H1 (cell line): ENCODE results near the gene HMX1. TPM values are rescaled to one million over a fixed set of nuclear protein-coding genes. Genes with fewer than 3 reads are reported as not detected.

Experiments
- CTCF ChIA-PET: fragments of 300-600 bp; sonication (Branson Sonifier 250); formaldehyde crosslinking; loops from one replicate; lab custom pipeline; 2021; ENCODE audit not compliant: partially characterized antibody; lab: Charles Lee
- POLR2A ChIA-PET: fragments of 300-600 bp; sonication (Branson Sonifier 250); formaldehyde crosslinking; loops from one replicate; lab custom pipeline; 2021; ENCODE audit warnings: inconsistent platforms; ENCODE audit not compliant: partially characterized antibody; lab: Charles Lee
- DNase-seq, 2 experiments: peaks; one replicate each; pipeline versions ENCODE4 v3.0.0 to v3.0.0-alpha.2; 2010 to 2022; ENCODE audit warnings: low spot score in 2 of 2, low read depth in 1 of 2, mixed read lengths in 1 of 2
- FAIRE-seq: peaks from 2 replicates; lab custom pipeline; 2011; peaks lifted over from hg19 to GRCh38; lab: Jason Lieb, UNC
- H2AFZ ChIP-seq: 2 replicates; pipeline ENCODE4 v1.8.1; 2012; ENCODE audit warnings: low read length, inconsistent platforms
- H2AK5ac ChIP-seq: 2 replicates; pipeline ENCODE4 v1.6.1; 2013; ENCODE audit warnings: low read depth, low read length
- H2BK120ac ChIP-seq: replicated peaks from 2 replicates; pipeline ENCODE3; 2013; ENCODE audit warnings: low read depth, low read length, inconsistent platforms
- H2BK12ac ChIP-seq: 2 replicates; pipeline ENCODE4 v1.6.1; 2013; ENCODE audit warnings: low read depth, low read length
- H2BK15ac ChIP-seq: 2 replicates; pipeline ENCODE4 v1.6.1; 2013; ENCODE audit warnings: low read length
- H2BK20ac ChIP-seq: 2 replicates; pipeline ENCODE4 v1.6.1; 2013; ENCODE audit warnings: low read length
- H2BK5ac ChIP-seq: 2 replicates; pipeline ENCODE4 v1.6.1; 2013; ENCODE audit warnings: low read depth, low read length
- H3K14ac ChIP-seq: 2 replicates; pipeline ENCODE4 v1.6.1; 2013; ENCODE audit warnings: inconsistent platforms; ENCODE audit not compliant: insufficient read length
- H3K18ac ChIP-seq: 2 replicates; pipeline ENCODE4 v1.6.1; 2013; ENCODE audit warnings: low read length; ENCODE audit errors: extremely low read depth
- H3K23ac ChIP-seq: 2 replicates; pipeline ENCODE4 v1.6.1; 2013; ENCODE audit warnings: inconsistent platforms; ENCODE audit not compliant: insufficient read length
- H3K23me2 ChIP-seq: 2 replicates; pipeline ENCODE4 v1.6.1; 2013; ENCODE audit warnings: low read depth, low read length
- H3K27ac ChIP-seq: 2 replicates; pipeline ENCODE4 v1.6.1; 2011; ENCODE audit warnings: low read depth, low read length, inconsistent platforms
- H3K27me3 ChIP-seq, 4 experiments: replicated peaks in 1 of 4; 1 replicate in 1 of 4; 2 replicates in 3 of 4; pipeline versions ENCODE4 v1.6.1 to v1.8.1; 2011 to 2013; ENCODE audit warnings: low read length in 3 of 4, mild to moderate bottlenecking in 3 of 4, inconsistent platforms in 2 of 4, mixed read lengths in 2 of 4, moderate library complexity in 1 of 4; ENCODE audit not compliant: control insufficient read depth in 3 of 4, insufficient read depth in 3 of 4; ENCODE audit errors: extremely low read depth in 1 of 4
- H3K36me3 ChIP-seq, 4 experiments: 2 replicates each; pipeline versions ENCODE4 v1.6.1 to v1.8.1; 2011 to 2013; ENCODE audit warnings: mild to moderate bottlenecking in 4 of 4, low read length in 3 of 4, moderate library complexity in 2 of 4, control low read depth in 1 of 4, inconsistent platforms in 1 of 4; ENCODE audit not compliant: insufficient read depth in 4 of 4, control insufficient read depth in 2 of 4
- H3K4ac ChIP-seq: replicated peaks from 2 replicates; pipeline ENCODE3; 2013; ENCODE audit warnings: low read length, low read depth, mixed read lengths, inconsistent platforms; ENCODE audit not compliant: insufficient read length
- H3K4me1 ChIP-seq, 4 experiments: replicated peaks in 1 of 4; 1 replicate in 1 of 4; 2 replicates in 3 of 4; pipeline versions ENCODE4 v1.6.1 to v1.8.1; 2011 to 2013; ENCODE audit warnings: low read length in 3 of 4, inconsistent platforms in 2 of 4, mixed read lengths in 1 of 4; ENCODE audit not compliant: insufficient read depth in 4 of 4, control insufficient read depth in 3 of 4
- H3K4me2 ChIP-seq, 2 experiments: 2 replicates each; pipeline versions ENCODE4 v1.6.1 to v1.8.1; 2011 to 2013; ENCODE audit warnings: low read depth in 2 of 2, low read length in 2 of 2, control low read depth in 1 of 2, inconsistent platforms in 1 of 2, mild to moderate bottlenecking in 1 of 2; ENCODE audit not compliant: insufficient read depth in 1 of 2
- H3K4me3 ChIP-seq, 4 experiments: fragments of 200-600, 300-600 bp in 1 of 4; sonication (generic), shearing (Covaris generic), sonication (Bioruptor Twin) in 1 of 4; 2 replicates each; pipeline versions ENCODE4 v1.5.1 to v1.8.1; 2011 to 2016; ENCODE audit warnings: low read length in 4 of 4, low read depth in 3 of 4, control low read depth in 2 of 4, inconsistent platforms in 2 of 4, mild to moderate bottlenecking in 2 of 4, mixed read lengths in 1 of 4, moderate library complexity in 1 of 4; ENCODE audit not compliant: insufficient read depth in 2 of 4; ENCODE audit errors: extremely low read depth in 1 of 4
- H3K56ac ChIP-seq: replicated peaks from 2 replicates; pipeline ENCODE3; 2013; ENCODE audit warnings: low read depth, mild to moderate bottlenecking, mixed read lengths, low read length, inconsistent platforms; ENCODE audit not compliant: insufficient read length
- H3K79me1 ChIP-seq: 2 replicates; pipeline ENCODE4 v1.6.1; 2013; ENCODE audit warnings: low read depth, low read length, control low read depth
- H3K79me2 ChIP-seq, 2 experiments: 2 replicates each; pipeline versions ENCODE4 v1.6.1 to v1.8.1; 2012 to 2013; ENCODE audit warnings: low read length in 2 of 2, mild to moderate bottlenecking in 2 of 2, inconsistent platforms in 1 of 2; ENCODE audit not compliant: insufficient read depth in 2 of 2, control insufficient read depth in 1 of 2
- H3K9ac ChIP-seq, 4 experiments: replicated peaks in 1 of 4; 1 replicate in 1 of 4; 2 replicates in 3 of 4; pipeline versions ENCODE4 v1.6.1 to v1.8.1; 2011 to 2013; ENCODE audit warnings: low read depth in 3 of 4, low read length in 3 of 4, control low read depth in 2 of 4, mild to moderate bottlenecking in 2 of 4, moderate library complexity in 2 of 4, inconsistent platforms in 1 of 4; ENCODE audit errors: extremely low read depth in 1 of 4
- H3K9me3 ChIP-seq, 2 experiments: 2 replicates each; pipeline versions ENCODE4 v1.6.1 to v1.8.1; 2012 to 2013; ENCODE audit warnings: mild to moderate bottlenecking in 2 of 2, moderate library complexity in 2 of 2, control low read depth in 1 of 2, inconsistent platforms in 1 of 2, low read depth in 1 of 2, low read length in 1 of 2, mixed read lengths in 1 of 2; ENCODE audit not compliant: insufficient read depth in 2 of 2
- H4K20me1 ChIP-seq, 2 experiments: replicated peaks in 1 of 2; 2 replicates each; pipeline versions ENCODE3 to v1.8.1; 2011 to 2013; ENCODE audit warnings: inconsistent platforms in 2 of 2, low read length in 2 of 2, mild to moderate bottlenecking in 1 of 2; ENCODE audit not compliant: insufficient read depth in 2 of 2, control insufficient read depth in 1 of 2
- H4K5ac ChIP-seq: 2 replicates; pipeline ENCODE4 v1.6.1; 2013; ENCODE audit warnings: low read length, low read depth, mixed read lengths, inconsistent platforms; ENCODE audit not compliant: insufficient read length
- H4K8ac ChIP-seq: 2 replicates; pipeline ENCODE4 v1.8.0; 2013; ENCODE audit warnings: mild to moderate bottlenecking, moderate library complexity, low read length, inconsistent platforms; ENCODE audit not compliant: insufficient read depth; ENCODE audit errors: extremely low read depth
- H4K91ac ChIP-seq: replicated peaks from 2 replicates; pipeline ENCODE3; 2013; ENCODE audit warnings: low read length, mixed read lengths, inconsistent platforms; ENCODE audit not compliant: insufficient read length
- BACH1 ChIP-seq: IDR thresholded peaks from 2 replicates; pipeline ENCODE4 v1.6.1; 2012; ENCODE audit warnings: low read length, improper control_type of control experiment
- FOSL1 ChIP-seq: IDR thresholded peaks from 2 replicates; pipeline ENCODE4 v1.6.1; 2011; ENCODE audit warnings: mild to moderate bottlenecking, low read depth, low read length, moderate library complexity; ENCODE audit not compliant: insufficient read depth
- GABPA ChIP-seq: IDR thresholded peaks from 2 replicates; pipeline ENCODE4 v1.6.1; 2011; ENCODE audit warnings: mild to moderate bottlenecking, low read length, moderate library complexity, borderline replicate concordance; ENCODE audit not compliant: insufficient read depth
- GTF2F1 ChIP-seq: IDR thresholded peaks from 2 replicates; pipeline ENCODE4 v1.6.1; 2012; ENCODE audit warnings: low read depth, low read length, improper control_type of control experiment, borderline replicate concordance
- JUND ChIP-seq: IDR thresholded peaks from 2 replicates; pipeline ENCODE4 v1.6.1; 2011; ENCODE audit warnings: mild to moderate bottlenecking, improper control_type of control experiment, low read length
- MAX ChIP-seq: IDR thresholded peaks from 2 replicates; pipeline ENCODE4 v1.6.1; 2012; ENCODE audit warnings: inconsistent platforms
- POU5F1 ChIP-seq: IDR thresholded peaks from 2 replicates; pipeline ENCODE4 v1.6.1; 2011; ENCODE audit warnings: low read depth, mild to moderate bottlenecking, low read length, moderate library complexity
- RBBP5 ChIP-seq: IDR thresholded peaks from 2 replicates; pipeline ENCODE4 v1.7.1; 2012; ENCODE audit warnings: low read depth, mild to moderate bottlenecking, inconsistent platforms, low read length, moderate library complexity, borderline replicate concordance
- RFX5 ChIP-seq: IDR thresholded peaks from 2 replicates; pipeline ENCODE4 v1.6.1; 2011; ENCODE audit warnings: low read depth, low read length, improper control_type of control experiment, borderline replicate concordance
- SAP30 ChIP-seq: fragments of 300-600 bp; sonication (generic); IDR thresholded peaks from 2 replicates; pipeline ENCODE4 v1.7.1; 2012; ENCODE audit warnings: low read length, moderate library complexity, mild to moderate bottlenecking, inconsistent platforms; ENCODE audit not compliant: insufficient read depth, insufficient replicate concordance
- SIRT6 ChIP-seq: IDR thresholded peaks from one replicate; pipeline ENCODE4 v1.7.1; 2012; ENCODE audit warnings: low read length, inconsistent platforms
- SRF ChIP-seq: IDR thresholded peaks from 2 replicates; pipeline ENCODE4 v1.6.1; 2011; ENCODE audit warnings: mild to moderate bottlenecking, low read depth, low read length, moderate library complexity
- WGBS, 2 experiments: shearing (Covaris generic) in 1 of 2; methylation state at CpG; one replicate each; pipeline versions ENCODE4 v1.1.6 to v1.1.7; 2013 to 2015; ENCODE audit warnings: low lambda C conversion rate in 2 of 2, mixed read lengths in 2 of 2, inconsistent platforms in 1 of 2, low coverage in 1 of 2, missing lambda C conversion rate in 1 of 2; ENCODE audit not compliant: insufficient replicate concordance in 2 of 2, insufficient coverage in 1 of 2, insufficient read length in 1 of 2; ENCODE audit errors: extremely low coverage in 1 of 2, missing lambda C conversion rate in 1 of 2; 5-methylcytosine and 5-hydroxymethylcytosine counted together
- polyA plus RNA-seq, 7 experiments: library from polyadenylated mRNA; depleted of rRNA in 3 of 7; stranded (reverse) in 5 of 7; unstranded in 2 of 7; fragments of >200 nt in 5 of 7; fragments of 200-250 nt in 2 of 7; gene quantifications; 1 replicate in 5 of 7; 2 replicates in 1 of 7; 4 replicates in 1 of 7; pipeline versions ENCODE4 v1.2.1 to v1.2.3, GENCODE V29; 2011 to 2013; ENCODE audit warnings: missing spikeins in 2 of 7, mixed read lengths in 2 of 7
- total RNA-seq: library from RNA; stranded (reverse); fragmentation: NEBNext Ultra II Directional; extraction: Animal tissue kit (Norgen Biotek cat#: 25700); gene quantifications from 2 replicates; pipeline ENCODE4 v1.2.1, GENCODE V29; 2021
- TF ChIP-seq, protein P1 (sequence below): IDR thresholded peaks from 2 replicates; pipeline ENCODE4 v1.6.1; 2012; ENCODE audit warnings: low read length, inconsistent platforms

The HMX1 gene
- total and polyA plus RNA-seq, 2 of the 8 experiments (the other 6 are each of a cell fraction or from before 2014, with no cell fraction given), result 0.26 TPM; not detected in 1

GRCh38 chr4:8842614-8843013 lies 29.0 kb downstream of the HMX1 start:
- WGBS, 2 experiments, result 40% methylated on average over 2 of the region's 2 CpGs; no CpG with 5 or more reads in 1 of the 2 experiments
- POLR2A ChIA-PET, result no interaction called here
- TF ChIP-seq RBBP5, result no peak
- TF ChIP-seq RFX5, result no peak
- no peak for TF ChIP-seq SIRT6
- TF ChIP-seq MAX, result no peak
- TF ChIP-seq BACH1, result no peak
- no peak for TF ChIP-seq JUND
- TF ChIP-seq GTF2F1, result no peak
- TF ChIP-seq SRF, result no peak
- TF ChIP-seq FOSL1, result no peak
- TF ChIP-seq, protein P1, sequence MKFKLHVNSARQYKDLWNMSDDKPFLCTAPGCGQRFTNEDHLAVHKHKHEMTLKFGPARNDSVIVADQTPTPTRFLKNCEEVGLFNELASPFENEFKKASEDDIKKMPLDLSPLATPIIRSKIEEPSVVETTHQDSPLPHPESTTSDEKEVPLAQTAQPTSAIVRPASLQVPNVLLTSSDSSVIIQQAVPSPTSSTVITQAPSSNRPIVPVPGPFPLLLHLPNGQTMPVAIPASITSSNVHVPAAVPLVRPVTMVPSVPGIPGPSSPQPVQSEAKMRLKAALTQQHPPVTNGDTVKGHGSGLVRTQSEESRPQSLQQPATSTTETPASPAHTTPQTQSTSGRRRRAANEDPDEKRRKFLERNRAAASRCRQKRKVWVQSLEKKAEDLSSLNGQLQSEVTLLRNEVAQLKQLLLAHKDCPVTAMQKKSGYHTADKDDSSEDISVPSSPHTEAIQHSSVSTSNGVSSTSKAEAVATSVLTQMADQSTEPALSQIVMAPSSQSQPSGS, result no peak
- TF ChIP-seq SAP30, result no peak
- no peak for TF ChIP-seq GABPA
- TF ChIP-seq POU5F1, result no peak

More at GRCh38 chr4:8842614-8843013, 29.0 kb downstream of the HMX1 start:
- H3K27ac ChIP-seq, result no peak overlapping the region
- H3K18ac ChIP-seq, result no peak overlapping the region
- no peak overlapping the region for H2BK15ac ChIP-seq
- no peak overlapping the region for H2BK5ac ChIP-seq
- no peaks in the 10 kb centered on the region for H3K27me3 ChIP-seq
- no peak overlapping the region for H3K4me3 ChIP-seq
- H2AK5ac ChIP-seq, result no peak overlapping the region
- H3K79me1 ChIP-seq, result no peaks in the 10 kb centered on the region
- no peak overlapping the region for H4K8ac ChIP-seq
- no peak overlapping the region for H4K91ac ChIP-seq
- H3K79me2 ChIP-seq, result no peaks in the 10 kb centered on the region
- peaks cover 0 to 6% of the 10 kb centered on the region in 2 experiments for H4K20me1 ChIP-seq
- H3K23ac ChIP-seq, result no peak overlapping the region
- H2BK120ac ChIP-seq, result no peak overlapping the region
- DNase-seq (no peak), FAIRE-seq (no peak)
- no peak overlapping the region for H3K4me2 ChIP-seq
- H2BK20ac ChIP-seq, result no peak overlapping the region
- H3K14ac ChIP-seq, result no peak overlapping the region
- no peak overlapping the region for H3K9ac ChIP-seq
- H3K4ac ChIP-seq, result no peak overlapping the region
- no peak overlapping the region for H2AFZ ChIP-seq
- no peak overlapping the region for H4K5ac ChIP-seq
- H3K4me1 ChIP-seq, result no peaks in the 10 kb centered on the region; a peak in 1 of 7 replicates
- H3K9me3 ChIP-seq, result peaks cover 2 to 5% of the 10 kb centered on the region in 2 experiments; a peak in 1 of 4 replicates
- H2BK12ac ChIP-seq, result no peak overlapping the region
- peaks cover 11% of the 10 kb centered on the region; the same call in 1 of the 2 replicates for H3K23me2 ChIP-seq
- H3K36me3 ChIP-seq, result no peaks in the 10 kb centered on the region
- H3K56ac ChIP-seq, result no peak overlapping the region
- CTCF ChIA-PET, result no interaction called here
